Thoracic aorta (tissue), 2 donors: ENCODE data around the gene TACC3. TPM values are rescaled to one million over a fixed set of nuclear protein-coding genes. Genes with fewer than 3 reads are reported as not detected.

ENCODE experiments used
- ATAC-seq: fragments of 150-250 bp; one replicate; pipeline ENCODE4 v1.8.0; 2017; ENCODE audit warnings: low read depth; ENCODE audit not compliant: insufficient number of reproducible peaks, low FRiP score
- DNase-seq: peaks from one replicate; pipeline ENCODE4 v3.0.0-alpha.2; 2020; ENCODE audit warnings: low spot score
- H3K27ac ChIP-seq, 2 donors: fragments of 200-600 bp; sonication (generic); 1 replicate in 1 of 2; 2 replicates in 1 of 2; pipeline ENCODE4 v1.5.1; 2016; ENCODE audit warnings: mild to moderate bottlenecking in 2 of 2, moderate library complexity in 2 of 2
- H3K27me3 ChIP-seq: fragments of 200-600 bp; sonication (generic); replicated peaks from 2 replicates; pipeline ENCODE4 v1.6.0; 2016; ENCODE audit warnings: mild to moderate bottlenecking; ENCODE audit not compliant: insufficient read depth
- H3K36me3 ChIP-seq: fragments of 200-600 bp; sonication (generic); one replicate; pipeline ENCODE4 v1.5.1; 2016
- H3K4me1 ChIP-seq, 2 donors: fragments of 200-600 bp; sonication (generic); 1 replicate in 1 of 2; 2 replicates in 1 of 2; pipeline versions ENCODE4 v1.5.1 to v1.6.0; 2016; ENCODE audit warnings: low read depth in 2 of 2, mild to moderate bottlenecking in 1 of 2; ENCODE audit not compliant: control insufficient read depth in 1 of 2
- H3K4me3 ChIP-seq: fragments of 200-600 bp; sonication (generic); 2 replicates; pipeline ENCODE4 v1.5.1; 2016; ENCODE audit warnings: mild to moderate bottlenecking
- H3K9me3 ChIP-seq: fragments of 200-600 bp; sonication (generic); 2 replicates; pipeline ENCODE4 v1.5.1; 2016
- total RNA-seq, 2 donors: library from RNA; depleted of rRNA; stranded (reverse); fragments of >200 nt; gene quantifications; one replicate each; pipeline versions ENCODE4 v1.1.0 to v1.2.3, GENCODE V29; 2016
- TF ChIP-seq, protein P1 (sequence below): fragments of 200-600 bp; sonication (generic); IDR thresholded peaks from one replicate; pipeline ENCODE4 v1.5.1; 2019; ENCODE audit warnings: antibody characterized with exemption

TACC3 gene
- total RNA-seq, 2 donors from 2014 or later = 6.2 to 24.5 TPM

DNA sequence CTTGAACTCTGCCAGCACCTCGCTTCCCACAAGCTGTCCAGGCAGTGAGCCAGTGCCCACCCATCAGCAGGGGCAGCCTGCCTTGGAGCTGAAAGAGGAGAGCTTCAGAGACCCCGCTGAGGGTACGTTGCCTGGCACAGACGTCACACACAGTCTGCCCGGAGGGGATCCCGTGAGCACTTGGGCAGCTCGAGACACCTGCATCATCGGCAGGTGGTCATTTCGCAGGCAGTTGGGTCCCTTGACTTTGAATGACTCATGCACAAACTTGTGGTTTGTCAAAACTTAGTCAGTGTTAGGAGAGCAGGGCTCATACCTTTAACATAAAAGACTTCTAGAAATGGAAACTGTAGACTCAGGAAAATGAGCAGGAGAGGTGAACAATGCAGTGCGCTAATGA is 9.9 kb downstream of the TACC3 start:
- no peaks in the 10 kb centered on the region for H3K27me3 ChIP-seq
- DNase-seq = no peak
- TF ChIP-seq, protein P1, sequence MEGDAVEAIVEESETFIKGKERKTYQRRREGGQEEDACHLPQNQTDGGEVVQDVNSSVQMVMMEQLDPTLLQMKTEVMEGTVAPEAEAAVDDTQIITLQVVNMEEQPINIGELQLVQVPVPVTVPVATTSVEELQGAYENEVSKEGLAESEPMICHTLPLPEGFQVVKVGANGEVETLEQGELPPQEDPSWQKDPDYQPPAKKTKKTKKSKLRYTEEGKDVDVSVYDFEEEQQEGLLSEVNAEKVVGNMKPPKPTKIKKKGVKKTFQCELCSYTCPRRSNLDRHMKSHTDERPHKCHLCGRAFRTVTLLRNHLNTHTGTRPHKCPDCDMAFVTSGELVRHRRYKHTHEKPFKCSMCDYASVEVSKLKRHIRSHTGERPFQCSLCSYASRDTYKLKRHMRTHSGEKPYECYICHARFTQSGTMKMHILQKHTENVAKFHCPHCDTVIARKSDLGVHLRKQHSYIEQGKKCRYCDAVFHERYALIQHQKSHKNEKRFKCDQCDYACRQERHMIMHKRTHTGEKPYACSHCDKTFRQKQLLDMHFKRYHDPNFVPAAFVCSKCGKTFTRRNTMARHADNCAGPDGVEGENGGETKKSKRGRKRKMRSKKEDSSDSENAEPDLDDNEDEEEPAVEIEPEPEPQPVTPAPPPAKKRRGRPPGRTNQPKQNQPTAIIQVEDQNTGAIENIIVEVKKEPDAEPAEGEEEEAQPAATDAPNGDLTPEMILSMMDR = no peak
- ATAC-seq = no peak
- H3K9me3 ChIP-seq = no peaks in the 10 kb centered on the region
- no peak overlapping the region for H3K4me3 ChIP-seq
- no peaks in the 10 kb centered on the region for H3K36me3 ChIP-seq
- no peaks in the 10 kb centered on the region for H3K4me1 ChIP-seq
- H3K27ac ChIP-seq = no peak overlapping the region

DNA sequence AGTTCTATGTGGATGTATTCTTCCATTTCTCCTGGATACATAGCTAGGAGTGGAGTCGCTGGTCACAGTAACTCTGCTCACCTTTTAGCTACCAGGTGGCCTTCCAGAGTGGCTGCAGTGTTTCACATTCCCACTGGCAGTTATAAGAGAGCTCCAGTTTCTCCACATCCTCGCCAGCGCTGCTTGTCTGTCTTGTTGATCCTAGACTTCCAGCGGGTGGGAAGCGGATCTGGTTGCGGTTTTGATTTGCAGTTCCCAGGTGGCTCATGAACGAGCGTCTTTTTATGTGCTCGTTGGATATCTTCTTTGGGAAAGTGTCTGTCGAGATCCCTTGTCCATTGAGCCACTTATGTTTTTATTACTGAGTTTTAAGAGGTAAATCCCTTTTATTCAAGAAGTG is 11.6 kb downstream of the TACC3 start:
- H3K27ac ChIP-seq = no peak overlapping the region
- DNase-seq (no peak), ATAC-seq (no peak)
- TF ChIP-seq, protein P1 = no peak
- peaks cover 7% of the 10 kb centered on the region for H3K36me3 ChIP-seq
- H3K4me1 ChIP-seq = no peaks in the 10 kb centered on the region
- H3K9me3 ChIP-seq = peaks cover 2% of the 10 kb centered on the region
- H3K27me3 ChIP-seq = no peaks in the 10 kb centered on the region
- H3K4me3 ChIP-seq = no peak overlapping the region

DNA sequence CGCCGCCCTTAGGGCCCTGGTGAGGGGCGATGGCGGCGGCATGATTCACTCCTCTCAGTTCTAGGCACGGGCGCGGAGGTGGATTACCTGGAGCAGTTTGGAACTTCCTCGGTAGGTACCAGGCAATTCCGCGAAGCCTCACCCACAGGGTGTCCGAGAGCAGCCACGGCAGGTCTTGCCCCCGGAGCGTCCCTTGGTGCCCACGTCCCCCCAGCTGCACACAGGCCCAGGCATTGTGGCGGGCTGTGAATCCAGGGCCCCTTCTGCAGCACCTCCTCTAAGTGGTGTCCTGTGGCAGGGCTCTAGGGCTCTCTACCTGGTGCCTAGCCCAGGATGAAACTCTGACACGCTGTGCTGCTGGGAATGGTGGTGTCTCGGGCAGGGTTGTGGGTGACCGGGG is 13.9 kb downstream of the TACC3 start:
- Histone ChIP-seq H3K4me3 (no peak overlapping the region), H3K27ac (no peak overlapping the region), H3K27me3 (no peaks in the 10 kb centered on the region), H3K9me3 (peaks cover 9% of the 10 kb centered on the region), H3K36me3 (peaks cover 7% of the 10 kb centered on the region), H3K4me1 (no peaks in the 10 kb centered on the region)
- TF ChIP-seq, protein P1 = no peak
- DNase-seq (no peak), ATAC-seq (no peak)

DNA sequence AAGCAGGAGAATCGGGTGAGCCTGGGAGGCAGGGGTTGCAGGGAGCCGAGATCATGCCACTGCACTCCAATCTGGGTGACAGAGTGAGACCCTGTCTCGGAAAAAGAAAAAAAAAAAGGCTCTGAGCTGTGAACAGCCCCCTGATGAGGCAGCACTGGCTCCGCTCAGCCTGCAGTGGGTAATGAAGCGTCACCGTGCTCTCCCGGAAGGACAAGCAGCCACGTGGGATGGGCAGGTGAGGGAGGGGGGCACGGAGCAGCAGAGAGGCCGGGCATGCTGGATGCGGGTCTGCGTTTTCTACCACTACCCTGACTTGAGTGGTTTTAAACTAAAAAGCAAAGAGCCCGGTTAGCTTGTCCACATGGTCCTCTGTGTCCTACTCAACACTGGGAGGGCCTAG is 15.5 kb downstream of the TACC3 start:
- ATAC-seq = no peak
- TF ChIP-seq, protein P1 = no peak
- peaks cover 7% of the 10 kb centered on the region for H3K36me3 ChIP-seq

DNA sequence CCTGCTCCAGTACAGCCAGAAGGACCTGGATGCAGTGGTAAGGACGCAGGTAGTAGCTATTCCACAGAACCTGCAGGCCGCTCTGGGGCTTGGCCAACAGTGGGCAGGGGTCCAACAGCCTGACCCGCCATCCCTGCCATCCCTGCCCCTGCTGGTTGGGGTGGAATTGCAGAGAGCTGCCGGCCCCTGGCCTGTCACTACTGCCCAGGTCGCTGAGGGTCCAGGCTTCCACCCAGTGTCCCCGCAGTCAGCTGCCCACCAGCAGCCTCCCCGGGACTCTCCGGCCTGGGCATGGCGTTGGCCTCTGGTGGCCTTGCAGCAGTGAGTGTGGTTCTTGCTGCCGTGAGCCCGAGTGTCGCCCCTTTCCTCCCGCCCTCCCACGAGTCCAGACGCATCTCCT is 16.3 kb downstream of the TACC3 start:
- DNase-seq (no peak), ATAC-seq (no peak)
- H3K27me3 ChIP-seq = no peaks in the 10 kb centered on the region
- H3K36me3 ChIP-seq = peaks cover 7% of the 10 kb centered on the region
- TF ChIP-seq, protein P1 = no peak
- H3K4me1 ChIP-seq = no peaks in the 10 kb centered on the region
- H3K9me3 ChIP-seq = peaks cover 9% of the 10 kb centered on the region
- no peak overlapping the region for H3K27ac ChIP-seq
- no peak overlapping the region for H3K4me3 ChIP-seq

More for the DNA sequence above, 15.5 kb downstream of the TACC3 start:
- no peaks in the 10 kb centered on the region for H3K27me3 ChIP-seq
- no peak for DNase-seq
- H3K4me1 ChIP-seq = no peaks in the 10 kb centered on the region
- H3K4me3 ChIP-seq = no peak overlapping the region
- H3K27ac ChIP-seq = no peak overlapping the region
- peaks cover 9% of the 10 kb centered on the region for H3K9me3 ChIP-seq
